H1 (cell line): Measurements from ENCODE around the gene BLOC1S1. TPM values are rescaled to one million over a fixed set of nuclear protein-coding genes. Genes with fewer than 3 reads are reported as not detected.

Source experiments
- CBX5 ChIP-seq: fragments of 300-800, 300-1000 bp; sonication (generic); IDR thresholded peaks from 2 replicates; pipeline ENCODE4 v1.7.1; 2016; ENCODE audit warnings: antibody characterized with exemption, low read length, low read depth
- CHD1 ChIP-seq: IDR thresholded peaks from 2 replicates; pipeline ENCODE4 v1.6.1; 2012; ENCODE audit warnings: low read depth, low read length, improper control_type of control experiment
- EP300 ChIP-seq, 2 experiments: IDR thresholded peaks; 1 replicate in 1 of 2; 2 replicates in 1 of 2; pipeline ENCODE4 v1.6.1; 2011 to 2012; ENCODE audit warnings: low read depth in 2 of 2, low read length in 2 of 2, mild to moderate bottlenecking in 2 of 2, borderline replicate concordance in 1 of 2, inconsistent platforms in 1 of 2, moderate library complexity in 1 of 2
- PHF8 ChIP-seq: fragments of 200-600 bp; sonication (generic); conservative IDR thresholded peaks from 2 replicates; pipeline ENCODE4 v1.7.1; 2012; ENCODE audit warnings: low read depth, mild to moderate bottlenecking, inconsistent platforms, low read length, moderate library complexity
- RAD21 ChIP-seq, 2 experiments: IDR thresholded peaks in 1 of 2; conservative IDR thresholded peaks in 1 of 2; 2 replicates each; pipeline ENCODE4 v1.6.1; 2011; ENCODE audit warnings: low read depth in 2 of 2, low read length in 2 of 2, improper control_type of control experiment in 1 of 2, inconsistent platforms in 1 of 2, mild to moderate bottlenecking in 1 of 2, moderate library complexity in 1 of 2
- SRF ChIP-seq: IDR thresholded peaks from 2 replicates; pipeline ENCODE4 v1.6.1; 2011; ENCODE audit warnings: mild to moderate bottlenecking, low read depth, low read length, moderate library complexity
- SUZ12 ChIP-seq: fragments of 200-600 bp; sonication (generic); IDR thresholded peaks from 2 replicates; pipeline ENCODE4 v1.6.1; 2012; ENCODE audit warnings: mild to moderate bottlenecking, inconsistent platforms, low read length, moderate library complexity, mixed read lengths
- polyA plus RNA-seq, 7 experiments: library from polyadenylated mRNA; depleted of rRNA in 3 of 7; stranded (reverse) in 5 of 7; unstranded in 2 of 7; fragments of >200 nt in 5 of 7; fragments of 200-250 nt in 2 of 7; gene quantifications; 1 replicate in 5 of 7; 2 replicates in 1 of 7; 4 replicates in 1 of 7; pipeline versions ENCODE4 v1.2.1 to v1.2.3, GENCODE V29; 2011 to 2013; ENCODE audit warnings: missing spikeins in 2 of 7, mixed read lengths in 2 of 7
- total RNA-seq: library from RNA; stranded (reverse); fragmentation: NEBNext Ultra II Directional; extraction: Animal tissue kit (Norgen Biotek cat#: 25700); gene quantifications from 2 replicates; pipeline ENCODE4 v1.2.1, GENCODE V29; 2021

BLOC1S1 gene
- total and polyA plus RNA-seq, 2 of the 8 experiments (the other 6 are each of a cell fraction or from before 2014, with no cell fraction given), result 91.1 to 185 TPM

DNA sequence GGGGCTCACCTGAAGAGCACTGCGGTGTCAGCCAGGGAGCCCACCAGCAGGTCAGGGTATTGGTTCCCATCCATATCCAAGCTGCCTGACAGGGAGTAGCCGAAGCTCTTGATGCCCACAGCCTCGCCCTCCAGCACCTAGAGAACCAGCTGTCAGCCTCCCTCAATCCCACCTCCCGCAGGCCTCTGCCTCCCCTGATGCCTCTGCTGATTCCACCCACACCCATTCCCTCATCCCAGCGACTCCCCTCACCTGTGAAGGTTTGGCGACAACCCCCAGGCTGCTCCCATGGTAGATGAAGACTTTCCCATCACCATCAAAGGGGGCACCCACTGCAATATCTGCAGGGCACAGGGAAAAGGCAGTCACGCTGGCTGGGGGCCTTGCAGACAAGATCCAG, 18.2 kb upstream of the BLOC1S1 start (continued):
- TF ChIP-seq SUZ12, result no peak
- TF ChIP-seq RAD21 (IDR thresholded peaks at IDR 0.05 in 1 of 2, conservative IDR thresholded peaks at IDR 0.05 in 1 of 2; ENCODE audit: low read depth in 2 of 2, low read length in 2 of 2), result no peak
- no peak for TF ChIP-seq PHF8
- no peak for TF ChIP-seq EP300 (IDR thresholded peaks at IDR 0.05; ENCODE audit: borderline replicate concordance in 1 of 2, low read depth in 2 of 2, low read length in 2 of 2)
- no peak for TF ChIP-seq SRF
- no peak for TF ChIP-seq CHD1
- TF ChIP-seq CBX5, result no peak
